Esophagus muscularis mucosa (tissue), 4 donors: ENCODE results near the gene HLCS. TPM values are rescaled to one million over a fixed set of nuclear protein-coding genes. Genes with fewer than 3 reads are reported as not detected.

Experiments used
- DNase-seq: peaks from one replicate; pipeline ENCODE4 v3.0.0-alpha.2; 2017; ENCODE audit errors: extremely low spot score
- H3K27ac ChIP-seq, 4 donors: fragments of 200-600 bp; sonication (generic); replicated peaks in 1 of 4; 1 replicate in 3 of 4; 2 replicates in 1 of 4; pipeline ENCODE4 v1.5.1; 2016 to 2019; ENCODE audit warnings: mild to moderate bottlenecking in 1 of 4
- H3K27me3 ChIP-seq, 4 donors: fragments of 200-600 bp; sonication (generic); one replicate each; pipeline versions ENCODE4 v1.5.1 to v1.6.0; 2016 to 2019
- H3K36me3 ChIP-seq, 4 donors: fragments of 200-600 bp; sonication (generic); one replicate each; pipeline ENCODE4 v1.5.1; 2016 to 2019
- H3K4me1 ChIP-seq, 4 donors: fragments of 200-600 bp; sonication (generic); one replicate each; pipeline ENCODE4 v1.5.1; 2016 to 2019
- H3K4me3 ChIP-seq, 4 donors: fragments of 200-600 bp; sonication (generic); 1 replicate in 2 of 4; 2 replicates in 2 of 4; pipeline ENCODE4 v1.5.1; 2016 to 2019; ENCODE audit warnings: mild to moderate bottlenecking in 4 of 4, moderate library complexity in 1 of 4
- H3K9me3 ChIP-seq, 4 donors: fragments of 200-600 bp; sonication (generic); 1 replicate in 3 of 4; 2 replicates in 1 of 4; pipeline ENCODE4 v1.5.1; 2016 to 2019
- EP300 ChIP-seq: sonication (generic); formaldehyde crosslinking; IDR thresholded peaks from one replicate; pipeline ENCODE4 v1.6.1; 2017; ENCODE audit warnings: antibody characterized with exemption
- POLR2A ChIP-seq: fragments of 450-650 bp; IDR thresholded peaks from one replicate; pipeline ENCODE4 v1.6.1; 2017; ENCODE audit warnings: antibody characterized with exemption, moderate library complexity, mild to moderate bottlenecking, low read depth
- POLR2AphosphoS5 ChIP-seq, 2 donors: sonication (generic); formaldehyde crosslinking; IDR thresholded peaks; one replicate each; pipeline ENCODE4 v1.6.1; 2017; ENCODE audit warnings: antibody characterized with exemption in 2 of 2
- WGBS: methylation state at CpG from one replicate; pipeline ENCODE4 v1.1.5; 2018; 5-methylcytosine and 5-hydroxymethylcytosine counted together
- intact Hi-C: fragments of 100-400 bp; cut with DNase I; formaldehyde crosslinking; loops from one replicate; pipeline ENCODE4 v1.15.1; 2023
- total RNA-seq, 4 donors: library from RNA; depleted of rRNA; stranded (reverse); fragments of >200 nt; gene quantifications; one replicate each; pipeline versions ENCODE4 v1.1.0 to v1.2.1, GENCODE V29; 2016
- TF ChIP-seq, protein P1 (sequence below), 3 experiments: fragments of 200-600 bp in 2 of 3; fragments of 450-650 bp in 1 of 3; sonication (generic) in 2 of 3; IDR thresholded peaks; one replicate each; pipeline ENCODE4 v1.5.1; 2017 to 2019; ENCODE audit warnings: antibody characterized with exemption in 3 of 3, mild to moderate bottlenecking in 2 of 3, moderate library complexity in 1 of 3

The HLCS gene
- total RNA-seq, 4 donors from 2014 or later, result 15.9 to 25.3 (median 22.0) TPM

GRCh38 chr21:36704281-36704957 is 262.1 kb downstream of the HLCS start:
- Histone ChIP-seq H3K9me3 (no peaks in the 10 kb centered on the region), H3K4me3 (peak overlapping the region in 2 of 4 donors; percentile 16 to 34), H3K27ac (no peak overlapping the region), H3K36me3 (no peaks in the 10 kb centered on the region), H3K27me3 (peaks cover 0 to 100% (median 94%) of the 10 kb centered on the region in 4 donors), H3K4me1 (peaks cover 53 to 82% (median 77%) of the 10 kb centered on the region in 4 donors)
- no peak for DNase-seq
- intact Hi-C loops, result no loop called here
- WGBS, result 7% methylated on average over 35 of the region's 49 CpGs
- TF ChIP-seq, protein P1, sequence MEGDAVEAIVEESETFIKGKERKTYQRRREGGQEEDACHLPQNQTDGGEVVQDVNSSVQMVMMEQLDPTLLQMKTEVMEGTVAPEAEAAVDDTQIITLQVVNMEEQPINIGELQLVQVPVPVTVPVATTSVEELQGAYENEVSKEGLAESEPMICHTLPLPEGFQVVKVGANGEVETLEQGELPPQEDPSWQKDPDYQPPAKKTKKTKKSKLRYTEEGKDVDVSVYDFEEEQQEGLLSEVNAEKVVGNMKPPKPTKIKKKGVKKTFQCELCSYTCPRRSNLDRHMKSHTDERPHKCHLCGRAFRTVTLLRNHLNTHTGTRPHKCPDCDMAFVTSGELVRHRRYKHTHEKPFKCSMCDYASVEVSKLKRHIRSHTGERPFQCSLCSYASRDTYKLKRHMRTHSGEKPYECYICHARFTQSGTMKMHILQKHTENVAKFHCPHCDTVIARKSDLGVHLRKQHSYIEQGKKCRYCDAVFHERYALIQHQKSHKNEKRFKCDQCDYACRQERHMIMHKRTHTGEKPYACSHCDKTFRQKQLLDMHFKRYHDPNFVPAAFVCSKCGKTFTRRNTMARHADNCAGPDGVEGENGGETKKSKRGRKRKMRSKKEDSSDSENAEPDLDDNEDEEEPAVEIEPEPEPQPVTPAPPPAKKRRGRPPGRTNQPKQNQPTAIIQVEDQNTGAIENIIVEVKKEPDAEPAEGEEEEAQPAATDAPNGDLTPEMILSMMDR (IDR thresholded peaks at IDR 0.05), result no peak
- no peak for TF ChIP-seq POLR2A
- TF ChIP-seq POLR2AphosphoS5 (IDR thresholded peaks at IDR 0.05), result no peak
- no peak for TF ChIP-seq EP300

DNA sequence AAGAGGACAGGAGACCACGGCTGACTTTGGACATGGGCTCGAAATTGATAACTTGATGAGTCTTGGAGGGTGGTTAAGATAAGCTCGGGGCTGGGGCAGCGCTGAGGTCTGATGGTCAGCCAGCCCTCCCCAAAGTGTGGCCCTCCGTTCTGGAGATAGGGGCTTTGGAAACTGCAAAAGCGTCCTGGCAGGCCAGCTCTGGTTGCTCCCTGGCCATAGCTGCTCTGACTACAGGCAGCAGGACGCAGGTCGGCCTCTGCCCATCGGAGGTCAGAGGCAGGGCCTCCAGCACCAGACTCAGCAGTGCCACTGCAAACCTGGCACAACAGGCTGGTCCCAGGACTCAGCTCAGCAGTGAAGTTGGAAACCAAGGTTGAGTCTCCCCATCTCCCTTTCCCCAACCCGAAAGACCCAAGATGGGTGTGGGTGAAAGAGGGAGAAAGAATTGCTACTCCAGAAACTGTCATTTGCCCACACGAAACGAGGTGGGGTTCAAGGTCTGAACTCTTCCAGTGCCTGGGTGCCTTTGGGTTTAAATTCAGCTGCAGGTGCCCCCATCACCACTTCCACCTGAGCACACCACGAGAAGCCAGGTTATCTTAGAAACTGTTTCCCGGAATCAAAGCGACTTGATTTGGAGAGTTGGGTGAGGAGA is 262.7 kb downstream of the HLCS start:
- peaks cover 0 to 100% (median 94%) of the 10 kb centered on the region in 4 donors for H3K27me3 ChIP-seq
- intact Hi-C loops, result no loop called here
- TF ChIP-seq POLR2A, result no peak
- TF ChIP-seq POLR2AphosphoS5 (IDR thresholded peaks at IDR 0.05), result no peak
- DNase-seq, result no peak
- H3K4me1 ChIP-seq, result peaks cover 53 to 82% (median 77%) of the 10 kb centered on the region in 4 donors
- WGBS, result 22% methylated on average over 12 of the region's 15 CpGs
- no peak overlapping the region for H3K4me3 ChIP-seq
- H3K9me3 ChIP-seq, result no peaks in the 10 kb centered on the region
- H3K27ac ChIP-seq, result no peak overlapping the region
- H3K36me3 ChIP-seq, result no peaks in the 10 kb centered on the region

DNA sequence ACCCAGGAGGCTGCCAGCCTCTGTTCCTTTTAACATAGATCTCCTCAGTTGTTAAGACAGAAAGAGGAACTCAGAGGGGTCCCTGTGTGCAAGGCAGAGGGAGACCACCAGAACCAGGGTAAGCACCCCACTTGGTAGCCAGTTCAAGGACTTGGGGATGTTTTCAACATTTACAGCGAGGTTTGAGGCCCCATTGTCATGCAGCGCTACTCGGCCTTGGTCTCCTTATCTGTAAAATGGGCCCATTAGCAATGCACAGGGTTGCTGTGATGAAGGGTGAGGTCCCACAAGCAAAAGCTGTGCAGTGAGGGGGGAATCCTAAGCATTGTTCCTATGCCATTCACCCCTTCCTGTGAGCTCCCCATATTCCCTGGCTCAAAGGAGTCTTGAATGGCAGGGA is 263.3 kb downstream of the HLCS start:
- no peak overlapping the region for H3K4me3 ChIP-seq
- peaks cover 53 to 82% (median 77%) of the 10 kb centered on the region in 4 donors for H3K4me1 ChIP-seq
- no peak for DNase-seq
- TF ChIP-seq POLR2A (no peak), EP300 (no peak)
- TF ChIP-seq, protein P1 (IDR thresholded peaks at IDR 0.05), result no peak
- H3K27me3 ChIP-seq, result peaks cover 0 to 100% (median 94%) of the 10 kb centered on the region in 4 donors
- 44% methylated on average over 3 of the region's 3 CpGs for WGBS
- intact Hi-C loops, result no loop called here
- H3K36me3 ChIP-seq, result no peaks in the 10 kb centered on the region
- no peaks in the 10 kb centered on the region for H3K9me3 ChIP-seq
- H3K27ac ChIP-seq, result no peak overlapping the region

GRCh38 chr21:36702622-36702968 is 263.9 kb downstream of the HLCS start:
- no peak for DNase-seq
- H3K36me3 ChIP-seq, result no peaks in the 10 kb centered on the region
- no peak overlapping the region for H3K4me3 ChIP-seq
- no peak overlapping the region for H3K27ac ChIP-seq
- H3K9me3 ChIP-seq, result no peaks in the 10 kb centered on the region
- H3K27me3 ChIP-seq, result peaks cover 0 to 100% (median 94%) of the 10 kb centered on the region in 4 donors
- intact Hi-C loops, result no loop called here
- H3K4me1 ChIP-seq, result peaks cover 53 to 82% (median 77%) of the 10 kb centered on the region in 4 donors
- WGBS, result 22% methylated on average over 6 of the region's 6 CpGs
- TF ChIP-seq EP300 (no peak), POLR2A (no peak), POLR2AphosphoS5 (IDR thresholded peaks at IDR 0.05) (no peak)
- TF ChIP-seq, protein P1 (IDR thresholded peaks at IDR 0.05), result no peak

GRCh38 chr21:36701756-36702621 is 264.5 kb downstream of the HLCS start:
- no peaks in the 10 kb centered on the region for H3K36me3 ChIP-seq
- WGBS, result 11% methylated on average over 26 of the region's 26 CpGs
- intact Hi-C loops, result no loop called here
- peaks cover 0 to 100% (median 94%) of the 10 kb centered on the region in 4 donors for H3K27me3 ChIP-seq
- peaks cover 54 to 82% (median 77%) of the 10 kb centered on the region in 4 donors for H3K4me1 ChIP-seq
- no peaks in the 10 kb centered on the region for H3K9me3 ChIP-seq
- H3K4me3 ChIP-seq, result peak overlapping the region in 3 of 4 donors; percentile 45 to 52 (median 49)
- no peak for DNase-seq
- no peak for TF ChIP-seq POLR2AphosphoS5 (IDR thresholded peaks at IDR 0.05)
- TF ChIP-seq EP300, result no peak
- no peak for TF ChIP-seq POLR2A
- H3K27ac ChIP-seq, result no peak overlapping the region
